Liver (tissue), 3 donors: ENCODE results near the gene OPHN1.

Experiments
- ATF3 ChIP-seq: IDR thresholded peaks from 2 replicates; pipeline ENCODE4 v1.6.1; 2016; ENCODE audit warnings: antibody characterized with exemption
- CTCF ChIP-seq: fragments of 150-350 bp; IDR thresholded peaks from 2 replicates; pipeline ENCODE4 v1.5.1; 2017; ENCODE audit warnings: improper control_type of control experiment, low read depth, low read length; ENCODE audit not compliant: missing input control
- EGR1 ChIP-seq, 2 donors: IDR thresholded peaks; 2 replicates each; pipeline ENCODE4 v1.6.1; 2016 to 2018; ENCODE audit warnings: antibody characterized with exemption in 2 of 2, low read depth in 2 of 2
- FOXA1 ChIP-seq: IDR thresholded peaks from 2 replicates; pipeline ENCODE4 v1.6.1; 2016; ENCODE audit warnings: antibody characterized with exemption
- GABPA ChIP-seq, 2 donors: IDR thresholded peaks in 1 of 2; conservative IDR thresholded peaks in 1 of 2; 2 replicates each; pipeline ENCODE4 v1.6.1; 2016; ENCODE audit warnings: antibody characterized with exemption in 2 of 2, mild to moderate bottlenecking in 1 of 2, moderate library complexity in 1 of 2
- HNF4G ChIP-seq: IDR thresholded peaks from 2 replicates; pipeline ENCODE4 v1.6.1; 2016; ENCODE audit warnings: antibody characterized with exemption
- JUND ChIP-seq, 2 donors: IDR thresholded peaks; 2 replicates each; pipeline ENCODE4 v1.6.1; 2016; ENCODE audit warnings: antibody characterized with exemption in 2 of 2
- NR2F2 ChIP-seq: IDR thresholded peaks from 2 replicates; pipeline ENCODE4 v1.6.1; 2016; ENCODE audit warnings: antibody characterized with exemption
- RAD21 ChIP-seq, 2 donors: IDR thresholded peaks; 2 replicates each; pipeline ENCODE4 v1.6.1; 2016; ENCODE audit warnings: antibody characterized with exemption in 2 of 2, mild to moderate bottlenecking in 2 of 2
- SP1 ChIP-seq: IDR thresholded peaks from 2 replicates; pipeline ENCODE4 v1.6.1; 2018; ENCODE audit warnings: antibody characterized with exemption, mild to moderate bottlenecking
- TAF1 ChIP-seq: conservative IDR thresholded peaks from 2 replicates; pipeline ENCODE4 v1.6.1; 2016; ENCODE audit warnings: antibody characterized with exemption, mild to moderate bottlenecking
- YY1 ChIP-seq: IDR thresholded peaks from 2 replicates; pipeline ENCODE4 v1.6.1; 2016; ENCODE audit warnings: antibody characterized with exemption, mild to moderate bottlenecking
- TF ChIP-seq, protein P1 (sequence below): IDR thresholded peaks from 2 replicates; pipeline ENCODE4 v1.6.1; 2016; ENCODE audit warnings: antibody characterized with exemption
- TF ChIP-seq, protein P2 (sequence below): IDR thresholded peaks from 2 replicates; pipeline ENCODE4 v1.6.1; 2016; ENCODE audit warnings: antibody characterized with exemption, mild to moderate bottlenecking
- donor health status: healthy.
- donor health status: healthy.

GRCh38 chrX:68203646-68204045 is 229.6 kb downstream of the OPHN1 start:
- no peak for TF ChIP-seq FOXA1
- TF ChIP-seq CTCF = no peak
- no peak for TF ChIP-seq YY1
- TF ChIP-seq, protein P1, sequence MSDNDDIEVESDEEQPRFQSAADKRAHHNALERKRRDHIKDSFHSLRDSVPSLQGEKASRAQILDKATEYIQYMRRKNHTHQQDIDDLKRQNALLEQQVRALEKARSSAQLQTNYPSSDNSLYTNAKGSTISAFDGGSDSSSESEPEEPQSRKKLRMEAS = no peak
- TF ChIP-seq JUND (IDR thresholded peaks at IDR 0.05) = no peak
- no peak for TF ChIP-seq EGR1 (IDR thresholded peaks at IDR 0.05; ENCODE audit: low read depth in 2 of 2)
- TF ChIP-seq ATF3 = no peak
- no peak for TF ChIP-seq RAD21 (IDR thresholded peaks at IDR 0.05)
- no peak for TF ChIP-seq TAF1
- no peak for TF ChIP-seq SP1
- no peak for TF ChIP-seq GABPA (IDR thresholded peaks at IDR 0.05 in 1 of 2, conservative IDR thresholded peaks at IDR 0.05 in 1 of 2)
- TF ChIP-seq, protein P2, sequence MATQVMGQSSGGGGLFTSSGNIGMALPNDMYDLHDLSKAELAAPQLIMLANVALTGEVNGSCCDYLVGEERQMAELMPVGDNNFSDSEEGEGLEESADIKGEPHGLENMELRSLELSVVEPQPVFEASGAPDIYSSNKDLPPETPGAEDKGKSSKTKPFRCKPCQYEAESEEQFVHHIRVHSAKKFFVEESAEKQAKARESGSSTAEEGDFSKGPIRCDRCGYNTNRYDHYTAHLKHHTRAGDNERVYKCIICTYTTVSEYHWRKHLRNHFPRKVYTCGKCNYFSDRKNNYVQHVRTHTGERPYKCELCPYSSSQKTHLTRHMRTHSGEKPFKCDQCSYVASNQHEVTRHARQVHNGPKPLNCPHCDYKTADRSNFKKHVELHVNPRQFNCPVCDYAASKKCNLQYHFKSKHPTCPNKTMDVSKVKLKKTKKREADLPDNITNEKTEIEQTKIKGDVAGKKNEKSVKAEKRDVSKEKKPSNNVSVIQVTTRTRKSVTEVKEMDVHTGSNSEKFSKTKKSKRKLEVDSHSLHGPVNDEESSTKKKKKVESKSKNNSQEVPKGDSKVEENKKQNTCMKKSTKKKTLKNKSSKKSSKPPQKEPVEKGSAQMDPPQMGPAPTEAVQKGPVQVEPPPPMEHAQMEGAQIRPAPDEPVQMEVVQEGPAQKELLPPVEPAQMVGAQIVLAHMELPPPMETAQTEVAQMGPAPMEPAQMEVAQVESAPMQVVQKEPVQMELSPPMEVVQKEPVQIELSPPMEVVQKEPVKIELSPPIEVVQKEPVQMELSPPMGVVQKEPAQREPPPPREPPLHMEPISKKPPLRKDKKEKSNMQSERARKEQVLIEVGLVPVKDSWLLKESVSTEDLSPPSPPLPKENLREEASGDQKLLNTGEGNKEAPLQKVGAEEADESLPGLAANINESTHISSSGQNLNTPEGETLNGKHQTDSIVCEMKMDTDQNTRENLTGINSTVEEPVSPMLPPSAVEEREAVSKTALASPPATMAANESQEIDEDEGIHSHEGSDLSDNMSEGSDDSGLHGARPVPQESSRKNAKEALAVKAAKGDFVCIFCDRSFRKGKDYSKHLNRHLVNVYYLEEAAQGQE = no peak
- TF ChIP-seq HNF4G = no peak
- no peak for TF ChIP-seq NR2F2
